Measurements from ENCODE around the gene CGREF1. TPM values are rescaled to one million over a fixed set of nuclear protein-coding genes. Genes with fewer than 3 reads are reported as not detected.

CGREF1 gene, protein sequence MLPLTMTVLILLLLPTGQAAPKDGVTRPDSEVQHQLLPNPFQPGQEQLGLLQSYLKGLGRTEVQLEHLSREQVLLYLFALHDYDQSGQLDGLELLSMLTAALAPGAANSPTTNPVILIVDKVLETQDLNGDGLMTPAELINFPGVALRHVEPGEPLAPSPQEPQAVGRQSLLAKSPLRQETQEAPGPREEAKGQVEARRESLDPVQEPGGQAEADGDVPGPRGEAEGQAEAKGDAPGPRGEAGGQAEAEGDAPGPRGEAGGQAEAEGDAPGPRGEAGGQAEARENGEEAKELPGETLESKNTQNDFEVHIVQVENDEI
- 0.27 and 0.62 TPM in 2 replicates for total RNA-seq
- polyA plus RNA-seq (2012), result 0.88 TPM

DNA sequence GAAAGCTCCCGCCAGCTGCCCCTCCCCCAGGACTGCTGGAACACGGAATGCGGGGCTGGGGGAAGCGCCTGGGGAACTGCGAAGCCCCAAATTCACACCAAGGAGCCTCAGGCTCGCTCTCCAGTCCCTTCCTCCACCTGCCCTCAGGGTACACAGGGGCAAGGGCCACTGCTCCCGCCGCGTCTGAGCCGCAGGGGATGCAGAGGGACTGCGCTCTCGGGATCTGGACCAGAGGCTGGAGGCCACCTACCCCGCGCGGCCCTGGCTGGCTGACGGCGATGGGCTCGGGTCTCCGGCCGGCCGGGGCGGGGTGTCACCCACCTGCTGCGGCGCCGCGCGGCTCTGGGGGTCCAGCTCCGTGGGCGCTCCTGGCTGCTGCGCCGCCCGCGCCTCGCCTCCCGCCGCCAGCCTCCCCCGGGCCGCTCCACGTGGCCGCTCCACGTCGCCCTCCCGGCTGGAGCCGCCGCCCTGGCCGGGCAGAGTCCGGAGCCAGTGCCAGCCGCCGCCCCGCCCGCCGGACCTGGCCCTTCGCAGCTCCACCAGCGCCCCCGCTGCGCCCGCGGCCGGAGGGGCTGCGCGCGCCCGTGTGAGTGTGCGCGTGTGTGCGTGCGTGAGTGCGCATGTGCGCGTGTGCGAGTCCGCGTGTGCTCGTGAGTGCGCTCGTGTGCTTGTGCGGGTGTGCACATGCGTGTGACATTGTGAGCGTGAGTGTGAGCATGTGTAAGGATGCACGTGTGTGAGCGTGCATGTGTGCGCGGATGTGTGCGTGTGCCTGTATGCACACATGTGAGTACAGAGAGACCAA is at the start of gene CGREF1:
Gene CGREF1, minus strand, starts transcription at position 604 of the 805 bp plus-strand sequence. CDS start 14,762 bp downstream, outside the sequence.
- no peak for DNase-seq (ENCODE audit: low read depth)

GRCh38 chr2:27164960-27165763 is 46.2 kb upstream of the CGREF1 start:
- no peak for DNase-seq (ENCODE audit: low read depth)

DNA sequence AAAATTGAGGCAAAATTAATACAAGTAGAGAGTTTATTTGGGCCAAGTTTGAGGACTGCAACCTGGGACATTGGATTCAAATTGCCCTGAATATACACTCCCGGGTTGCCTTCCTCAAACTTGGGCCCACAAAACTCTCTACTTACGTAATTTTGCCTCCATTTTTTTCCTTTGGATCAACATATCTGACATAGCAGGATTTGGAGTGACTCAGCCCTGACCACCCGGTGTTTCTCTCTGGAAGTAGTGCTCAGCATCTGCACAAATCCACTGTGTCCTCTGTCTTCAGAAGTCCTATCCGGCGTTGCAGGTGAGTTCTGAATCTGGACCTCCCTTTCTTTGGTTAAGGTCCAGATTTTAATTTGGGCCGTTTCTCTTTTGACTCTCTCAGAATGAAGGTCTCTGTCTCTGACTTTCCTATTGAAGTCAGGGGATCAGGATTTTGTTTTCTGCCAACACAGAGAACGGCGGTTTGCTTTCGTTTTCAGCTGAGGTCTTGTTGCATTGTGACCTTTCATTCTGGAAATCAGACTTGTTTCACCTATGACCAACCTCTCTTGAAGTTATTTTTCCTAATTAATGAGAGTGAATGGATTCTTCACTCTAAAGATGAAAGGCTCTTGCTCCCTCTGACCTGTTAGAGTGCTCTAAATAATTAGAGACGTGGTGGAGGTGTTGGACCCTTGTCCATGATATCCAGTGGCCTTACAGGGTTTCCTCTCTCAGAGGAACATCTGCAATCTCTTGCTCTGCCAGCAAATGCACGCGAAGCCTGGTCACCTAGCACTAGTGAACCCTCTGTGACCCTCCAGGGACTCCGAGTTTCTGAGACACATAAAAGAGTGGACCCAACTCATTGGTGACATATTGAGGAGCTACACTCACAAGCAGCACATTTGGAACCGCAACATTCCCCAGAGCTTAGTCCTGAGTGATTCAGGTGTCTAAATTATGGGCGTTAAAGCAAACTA is 43.5 kb upstream of the CGREF1 start:
- no peak for DNase-seq (ENCODE audit: low read depth)

DNA sequence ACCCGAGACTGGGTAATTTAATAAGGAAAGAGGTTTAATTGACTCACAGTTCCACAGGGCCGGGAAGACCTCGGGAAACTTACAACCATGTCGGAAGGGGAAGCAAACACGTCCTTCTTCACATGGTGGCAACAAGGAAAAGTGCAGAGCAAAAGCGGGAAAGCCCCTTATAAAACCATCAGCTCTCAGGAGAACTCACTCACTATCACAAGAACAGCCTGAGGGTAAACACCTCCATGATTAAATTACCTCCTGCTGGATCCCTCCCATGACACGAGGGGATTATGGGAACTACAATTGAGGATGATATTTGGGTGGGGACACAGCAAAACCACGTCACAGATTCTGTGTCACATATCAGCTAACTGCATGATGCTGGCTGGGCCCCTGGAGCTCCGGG is 41.3 kb upstream of the CGREF1 start:
- no peak for DNase-seq (ENCODE audit: low read depth)

GRCh38 chr2:27159271-27159670 is 40.3 kb upstream of the CGREF1 start:
- DNase-seq (ENCODE audit: low read depth), result no peak

- DNase-seq (ENCODE audit: low read depth), result no peak
Measured at GRCh38 chr2:27158468-27158867, 39.5 kb upstream of the CGREF1 start.

DNA sequence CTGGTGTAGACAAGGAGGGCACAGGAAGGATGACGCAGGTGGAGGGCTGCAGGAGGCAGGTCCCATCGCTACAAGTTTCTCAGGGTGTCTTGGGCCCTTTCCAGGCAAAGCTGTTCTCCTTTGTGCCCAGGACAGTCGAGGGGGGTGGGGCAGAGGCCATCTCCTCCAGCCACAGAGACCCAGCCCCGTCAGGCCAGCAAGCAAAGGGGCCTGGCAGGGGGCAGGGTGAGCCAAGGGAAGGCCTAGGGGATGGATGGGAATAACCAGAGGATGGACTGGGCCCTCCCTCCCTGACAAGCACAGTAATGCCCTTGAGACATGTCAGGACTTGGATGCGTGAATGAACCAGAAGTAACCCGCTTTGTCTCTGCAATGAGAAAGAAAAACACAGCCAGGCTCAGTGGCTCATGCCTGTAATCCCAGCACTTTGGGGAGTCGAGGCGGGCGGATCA is 36.2 kb upstream of the CGREF1 start:
- DNase-seq (ENCODE audit: low read depth), result no peak

GRCh38 chr2:27154488-27154887 is 35.6 kb upstream of the CGREF1 start:
- no peak for DNase-seq (ENCODE audit: low read depth)

DNA sequence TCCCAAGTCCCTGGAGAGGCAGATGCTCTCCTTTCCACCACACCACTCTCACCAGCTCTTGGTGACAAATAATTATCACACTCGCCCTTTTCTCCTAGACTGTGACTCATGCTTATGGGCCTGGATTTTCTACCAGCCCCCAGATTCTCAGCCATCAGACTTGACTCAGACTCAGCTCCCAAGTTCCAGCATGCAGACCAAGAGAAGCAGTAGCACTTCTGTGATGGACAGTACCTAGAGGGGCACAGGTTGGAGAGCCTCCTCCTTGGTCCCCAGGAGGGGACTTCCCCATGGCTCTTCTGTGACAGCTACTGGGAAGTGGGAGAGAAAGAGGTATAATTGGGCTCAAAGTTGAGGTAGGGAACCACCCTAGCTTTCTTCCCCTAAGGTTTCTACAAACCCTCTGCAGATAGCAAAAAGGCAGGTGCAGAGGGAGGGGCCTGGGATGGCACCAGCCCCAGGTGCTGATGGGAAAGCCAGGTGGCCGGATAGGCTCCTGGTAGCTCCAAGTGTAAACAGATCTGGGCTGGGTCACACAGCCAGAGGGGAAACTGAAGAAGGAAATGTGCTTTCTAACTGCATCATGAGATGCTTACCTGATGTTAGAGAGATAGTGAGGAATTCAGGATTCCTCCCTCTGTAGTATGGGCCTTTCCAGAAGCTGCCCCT is 34.0 kb upstream of the CGREF1 start:
- DNase-seq (ENCODE audit: low read depth), result no peak

DNA sequence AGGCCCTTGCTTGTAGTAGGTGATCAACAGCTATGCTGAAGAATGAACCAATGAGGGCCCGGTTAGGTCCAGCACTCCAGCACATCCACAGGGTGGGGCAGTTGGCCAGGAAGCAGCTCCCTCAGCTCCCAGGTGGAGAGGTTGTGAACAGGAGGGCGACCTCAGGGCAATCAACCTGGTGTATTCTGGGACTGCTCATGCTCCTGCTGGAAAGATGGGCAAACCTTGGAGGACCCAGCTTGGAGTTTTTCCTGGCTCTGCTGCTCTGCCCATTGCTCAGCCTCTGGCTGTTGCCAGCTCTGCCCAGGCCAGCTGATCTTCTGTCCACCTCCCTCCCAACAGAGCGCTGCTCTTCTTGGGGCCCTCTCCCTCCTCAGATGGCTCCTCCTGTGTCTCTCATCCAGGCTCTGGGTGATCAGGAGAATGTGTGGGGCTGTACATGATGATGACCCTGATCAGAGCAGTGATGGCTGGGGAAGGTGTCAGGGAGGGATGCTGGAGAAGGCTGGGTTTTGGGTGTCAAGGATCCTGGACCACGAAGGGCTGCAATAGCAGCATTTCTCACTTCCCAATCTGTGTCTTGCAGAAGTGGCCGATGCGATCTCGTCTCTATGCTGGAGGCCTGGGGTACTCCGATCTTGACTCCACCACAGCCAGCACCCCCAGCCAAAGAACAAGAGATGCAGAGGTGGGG is 33.3 kb upstream of the CGREF1 start:
- no peak for DNase-seq (ENCODE audit: low read depth)

- DNase-seq (ENCODE audit: low read depth), result no peak
Measured at GRCh38 chr2:27150639-27151230, 31.8 kb upstream of the CGREF1 start.

GRCh38 chr2:27149570-27150405 is 30.9 kb upstream of the CGREF1 start:
- no peak for DNase-seq (ENCODE audit: low read depth)

GRCh38 chr2:27148801-27149439 is 30.0 kb upstream of the CGREF1 start, which contains the start of gene TCF23:
Gene TCF23, plus strand, starts transcription at chr2:27149004. Its CDS starts 130 bp downstream, at chr2:27149134.
- no peak for DNase-seq (ENCODE audit: low read depth)

DNA sequence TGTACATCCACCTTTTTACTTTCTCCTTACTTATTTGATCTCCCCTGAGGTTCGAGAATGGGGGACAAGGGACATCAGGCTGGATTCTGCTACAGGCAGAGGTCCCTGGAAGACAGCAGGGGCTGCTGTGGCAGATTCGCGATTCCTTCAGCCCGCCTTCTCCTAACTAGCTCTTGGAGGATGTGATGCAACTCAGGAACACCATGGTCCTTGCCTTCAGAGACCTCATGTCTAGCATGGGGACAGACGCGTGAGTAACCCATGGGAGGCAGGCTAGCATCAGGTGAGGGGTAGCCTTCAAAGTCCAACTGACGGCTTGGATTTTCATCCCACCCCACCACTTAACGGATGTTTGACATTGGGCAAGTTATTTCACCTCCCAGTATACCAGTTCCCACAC is 29.0 kb upstream of the CGREF1 start:
- no peak for DNase-seq (ENCODE audit: low read depth)

- no peak for DNase-seq (ENCODE audit: low read depth)
Measured at GRCh38 chr2:27145682-27146081, 26.8 kb upstream of the CGREF1 start.

DNA sequence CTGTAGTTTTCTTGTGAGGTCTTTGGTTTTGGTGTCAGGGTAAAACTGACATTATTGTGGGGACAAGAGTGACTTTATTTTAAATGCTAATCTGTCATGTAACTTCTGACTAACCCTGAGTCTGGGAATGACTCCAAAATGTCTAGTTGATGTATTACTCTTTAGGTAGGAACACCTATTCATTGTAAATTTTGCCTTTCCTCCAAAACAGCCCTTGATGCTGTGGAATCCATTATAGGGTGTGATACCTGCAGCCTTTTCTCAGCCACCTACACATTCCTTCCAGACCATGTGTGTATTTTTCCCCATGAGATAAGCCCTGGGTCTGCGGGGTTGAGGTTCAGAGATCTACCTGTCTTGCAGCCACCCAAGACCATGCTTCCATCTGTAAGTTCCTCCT is 24.4 kb upstream of the CGREF1 start:
- DNase-seq (ENCODE audit: low read depth), result no peak

DNA sequence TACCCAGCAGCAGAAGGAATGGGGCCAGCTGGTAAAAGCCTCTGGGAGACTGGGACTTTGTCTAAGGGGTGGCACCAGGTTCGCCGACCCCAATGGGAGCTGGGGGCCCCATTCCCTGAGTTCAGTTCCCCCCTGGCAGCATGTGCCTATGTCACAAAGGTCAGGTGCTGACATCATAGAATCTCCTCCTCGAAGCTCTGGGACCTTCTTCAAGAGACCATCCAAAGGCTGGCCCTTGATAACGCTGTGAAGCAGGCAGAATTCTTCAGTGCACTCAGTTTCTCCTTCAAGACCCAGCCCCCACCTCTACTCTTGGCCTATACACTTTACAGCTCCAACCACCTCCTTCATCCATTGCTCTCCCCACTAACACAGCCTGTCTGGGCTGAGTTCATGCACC is 20.4 kb upstream of the CGREF1 start, which contains the start of gene PRR30:
Gene PRR30, minus strand, starts transcription at position 101 of the 400 bp plus-strand sequence. CDS start 1,081 bp downstream, outside the sequence.
- DNase-seq (ENCODE audit: low read depth), result no peak

Measured in myocyte (in vitro differentiated cells).